Right lobe of liver (tissue), 4 donors: ENCODE data around the gene TCL1B.

Experiments
- POLR2A ChIP-seq: fragments of 450-650 bp; IDR thresholded peaks from one replicate; pipeline ENCODE4 v1.6.1; 2017; ENCODE audit warnings: antibody characterized with exemption, mild to moderate bottlenecking
- TF ChIP-seq, protein P1 (sequence below), 4 donors: fragments of 200-600 bp in 3 of 4; fragments of 450-650 bp in 1 of 4; IDR thresholded peaks; one replicate each; pipeline versions ENCODE4 v1.5.1 to v1.8.0; 2016 to 2022; ENCODE audit warnings: antibody characterized with exemption in 4 of 4, mild to moderate bottlenecking in 2 of 4
- donor health status: DM: no; HTN: no; CAD: no.
- donor health status: DM: no; HTN: no; CAD: no.
- donor health status: DM: no; HTN: yes; CAD: no.

DNA sequence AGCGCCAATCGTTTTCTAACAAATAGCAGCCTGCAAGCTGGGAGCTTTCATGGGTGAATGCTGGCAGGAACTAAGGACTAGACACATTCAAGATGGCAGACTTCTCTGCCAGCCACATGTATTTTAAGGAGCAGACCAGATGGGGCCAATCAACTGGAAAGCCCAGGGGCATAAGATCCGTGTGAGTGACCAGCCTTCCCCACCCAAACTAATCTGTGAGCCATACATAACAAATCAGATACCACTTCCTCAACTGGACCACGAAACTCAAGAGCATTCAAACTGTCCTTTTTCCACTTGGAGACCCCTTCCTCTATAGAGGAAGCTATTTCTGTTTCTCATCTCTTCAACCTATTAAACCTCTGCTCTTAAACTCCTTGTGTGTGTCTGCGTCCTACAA is 9.7 kb downstream of the TCL1B start:
- TF ChIP-seq, protein P1, sequence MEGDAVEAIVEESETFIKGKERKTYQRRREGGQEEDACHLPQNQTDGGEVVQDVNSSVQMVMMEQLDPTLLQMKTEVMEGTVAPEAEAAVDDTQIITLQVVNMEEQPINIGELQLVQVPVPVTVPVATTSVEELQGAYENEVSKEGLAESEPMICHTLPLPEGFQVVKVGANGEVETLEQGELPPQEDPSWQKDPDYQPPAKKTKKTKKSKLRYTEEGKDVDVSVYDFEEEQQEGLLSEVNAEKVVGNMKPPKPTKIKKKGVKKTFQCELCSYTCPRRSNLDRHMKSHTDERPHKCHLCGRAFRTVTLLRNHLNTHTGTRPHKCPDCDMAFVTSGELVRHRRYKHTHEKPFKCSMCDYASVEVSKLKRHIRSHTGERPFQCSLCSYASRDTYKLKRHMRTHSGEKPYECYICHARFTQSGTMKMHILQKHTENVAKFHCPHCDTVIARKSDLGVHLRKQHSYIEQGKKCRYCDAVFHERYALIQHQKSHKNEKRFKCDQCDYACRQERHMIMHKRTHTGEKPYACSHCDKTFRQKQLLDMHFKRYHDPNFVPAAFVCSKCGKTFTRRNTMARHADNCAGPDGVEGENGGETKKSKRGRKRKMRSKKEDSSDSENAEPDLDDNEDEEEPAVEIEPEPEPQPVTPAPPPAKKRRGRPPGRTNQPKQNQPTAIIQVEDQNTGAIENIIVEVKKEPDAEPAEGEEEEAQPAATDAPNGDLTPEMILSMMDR (IDR thresholded peaks at IDR 0.05): no peak
- TF ChIP-seq POLR2A: no peak
